T47D (cell line): ENCODE data around the gene HOXC5.

ENCODE experiments used
- DNase-seq, 2 experiments: peaks; one replicate each; pipeline versions ENCODE4 v3.0.0 to v3.0.0-alpha.2; 2011 to 2012; ENCODE audit warnings: low read depth in 1 of 2, low spot score in 1 of 2
- JUND ChIP-seq: IDR thresholded peaks from 2 replicates; pipeline ENCODE4 v1.6.1; 2012; ENCODE audit warnings: low read depth
- in situ Hi-C: cut with HindIII; loops from 2 replicates; pipeline ENCODE4 v1.10.0; 2016; ENCODE audit warnings: low sequenced_read_pairs, low pct_unique_long_range_greater_than_20kb

HOXC5 gene

GRCh38 chr12:54030889-54031471 lies 1.9 kb upstream of the HOXC5 start:
- in situ Hi-C loops, result no loop called here
- DNase-seq, result no peak
- TF ChIP-seq JUND, result no peak

GRCh38 chr12:54031480-54031879 lies 1.4 kb upstream of the HOXC5 start:
- TF ChIP-seq JUND, result no peak
- in situ Hi-C loops, result no loop called here
- DNase-seq, result no peak

GRCh38 chr12:54032086-54032619 lies 697 bp upstream of the HOXC5 start:
- in situ Hi-C loops, result no loop called here
- no peak for DNase-seq
- TF ChIP-seq JUND, result no peak

GRCh38 chr12:54033106-54033979 lies 493 bp downstream of the HOXC5 start:
- in situ Hi-C loops, result no loop called here
- no peak for TF ChIP-seq JUND

DNA sequence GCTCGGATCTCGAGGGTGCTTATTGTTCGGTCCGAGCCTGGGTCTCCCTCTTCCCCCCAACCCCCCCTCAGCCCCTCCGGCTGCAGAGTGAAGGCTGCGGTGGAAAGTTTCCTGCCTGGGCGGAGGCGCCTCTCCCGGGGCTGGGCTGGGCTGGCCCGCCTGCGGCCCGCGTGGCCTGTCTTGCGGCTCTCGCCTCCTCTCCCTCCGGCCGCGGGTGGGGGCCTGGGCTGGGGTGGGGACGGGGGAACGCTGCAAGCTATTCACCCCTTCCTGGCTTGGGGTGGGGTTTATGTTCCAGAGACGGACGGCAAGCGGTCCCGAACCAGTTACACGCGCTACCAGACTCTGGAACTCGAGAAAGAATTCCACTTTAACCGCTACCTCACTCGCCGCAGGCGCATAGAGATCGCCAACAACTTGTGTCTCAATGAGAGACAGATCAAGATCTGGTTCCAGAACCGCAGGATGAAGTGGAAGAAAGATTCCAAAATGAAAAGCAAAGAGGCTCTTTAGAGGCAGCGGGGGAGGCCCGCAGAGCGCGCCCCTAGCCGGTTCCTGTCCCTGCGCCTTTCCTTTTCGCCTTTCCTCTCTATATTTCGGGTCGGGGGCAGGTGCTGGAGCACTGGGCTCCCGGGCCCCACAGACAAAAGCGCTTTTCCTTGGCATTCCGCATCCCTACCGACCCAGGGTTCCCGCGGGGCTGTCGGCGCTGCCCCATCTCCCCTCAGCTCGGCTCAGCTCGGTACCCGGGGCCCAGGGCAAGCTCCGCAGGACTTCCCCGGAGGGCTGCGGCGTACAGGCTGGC lies 1.3 kb downstream of the HOXC5 start:
- TF ChIP-seq JUND, result no peak
- in situ Hi-C loops, result no loop called here
- no peak for DNase-seq

More at GRCh38 chr12:54033106-54033979, 493 bp downstream of the HOXC5 start:
- DNase-seq, result no peak

GRCh38 chr12:54034785-54035310 lies 2.0 kb downstream of the HOXC5 start:
- no peak for DNase-seq
- no peak for TF ChIP-seq JUND
- in situ Hi-C loops, result no loop called here

DNA sequence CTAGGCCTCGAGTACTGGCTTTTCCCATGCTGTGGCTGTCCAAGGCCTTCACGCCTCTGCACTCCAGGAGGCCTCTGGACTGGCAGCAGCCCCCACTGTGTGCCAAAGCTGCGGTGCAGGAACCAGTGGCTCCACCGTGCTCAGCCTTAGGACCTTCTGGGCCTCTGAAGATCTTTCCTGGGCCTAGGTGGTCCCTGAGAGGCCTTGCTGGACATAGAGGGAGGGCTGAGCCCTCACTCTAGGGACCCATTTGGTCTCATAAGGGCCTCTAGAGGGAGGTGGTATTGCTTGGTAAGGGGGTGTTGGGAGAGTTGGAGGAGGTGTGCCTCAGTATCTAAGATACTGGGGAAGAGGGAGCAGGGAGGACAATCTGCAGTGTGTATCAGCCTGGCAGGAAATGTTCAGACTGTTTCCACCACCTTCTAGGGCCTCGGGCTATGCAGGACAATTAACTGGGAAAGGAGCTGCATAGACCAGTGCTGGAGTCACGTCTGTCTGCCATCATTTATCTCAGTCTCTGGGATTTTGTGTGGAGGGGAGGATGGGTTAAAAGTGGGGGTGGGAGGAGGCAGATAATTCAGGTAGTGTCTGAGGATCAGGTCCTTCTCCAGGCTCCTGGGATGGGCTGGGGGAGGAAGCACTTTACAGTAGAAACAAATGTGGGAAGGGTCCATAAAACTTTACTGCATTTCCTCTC lies 2.9 kb downstream of the HOXC5 start:
- in situ Hi-C loops, result no loop called here
- no peak for TF ChIP-seq JUND
- no peak for DNase-seq

- peak in 1 of 2 experiments; percentile 42 for DNase-seq
- no peak for TF ChIP-seq JUND
- in situ Hi-C loops, result no loop called here
Observed at GRCh38 chr12:54036620-54037359, 3.9 kb downstream of the HOXC5 start.

DNA sequence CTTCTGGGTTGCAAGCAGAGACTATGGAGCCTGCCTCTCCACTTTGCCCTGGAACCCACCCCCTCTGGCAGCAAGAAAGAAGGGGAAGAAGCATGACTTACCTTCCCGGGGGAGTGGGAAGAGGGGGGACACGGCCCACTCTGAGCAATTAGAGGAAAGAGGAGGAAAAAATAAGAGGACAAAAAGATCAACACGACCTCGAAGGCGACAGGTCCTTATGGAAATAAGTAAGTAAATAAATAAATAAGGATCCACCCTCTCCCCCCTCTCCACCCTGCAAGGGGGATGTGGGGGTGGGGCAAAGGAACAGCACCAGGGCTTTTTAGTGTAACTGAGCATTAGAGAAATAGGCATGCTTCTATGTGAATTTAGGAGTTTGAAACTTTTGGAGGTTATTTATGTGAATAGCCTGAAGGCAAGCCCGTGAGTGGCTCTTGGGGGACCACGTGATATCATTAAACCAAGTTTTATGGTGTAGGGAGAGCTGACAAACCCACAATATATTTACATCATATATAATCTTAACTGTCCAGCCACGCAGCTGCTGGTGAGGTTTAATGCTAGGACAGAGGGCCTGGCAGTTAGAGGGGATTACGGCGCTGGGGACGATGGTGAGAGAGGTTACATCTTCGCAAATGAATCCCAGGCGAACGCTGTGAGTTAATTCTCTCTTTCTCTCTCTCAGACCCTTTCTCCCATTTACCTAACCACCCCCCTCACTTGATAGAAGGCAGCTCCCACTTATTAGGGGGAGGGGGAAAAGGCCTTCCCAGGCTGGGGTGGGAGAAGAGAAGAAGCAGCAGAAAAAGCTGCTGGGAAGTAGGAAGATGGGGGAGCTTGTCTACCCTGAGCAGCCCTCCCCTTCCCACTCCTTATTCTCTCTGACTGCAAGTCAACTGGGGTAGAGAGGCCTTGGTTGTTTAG lies 4.8 kb downstream of the HOXC5 start:
- no peak for TF ChIP-seq JUND
- in situ Hi-C loops, result no loop called here
- no peak for DNase-seq

- DNase-seq, result peak in 1 of 2 experiments; percentile 57
- TF ChIP-seq JUND, result no peak
- in situ Hi-C loops, result no loop called here
Observed at GRCh38 chr12:54038284-54038870, 5.5 kb downstream of the HOXC5 start.
